Body of pancreas (tissue), 4 donors: Measurements from ENCODE around the gene ANKRD23. TPM values are rescaled to one million over a fixed set of nuclear protein-coding genes. Genes with fewer than 3 reads are reported as not detected.
A peak's percentile ranks its signal among the peaks of the same experiment; 100 is the strongest.

Experiments
- ATAC-seq: fragments of 150-250 bp; one replicate; pipeline ENCODE4 v1.9.1; 2016
- DNase-seq, 4 donors: peaks; one replicate each; pipeline ENCODE4 v3.0.0-alpha.2; 2019
- H3K27ac ChIP-seq, 4 donors: fragments of 200-600 bp; sonication (generic); 1 replicate in 3 of 4; 2 replicates in 1 of 4; pipeline versions ENCODE4 v1.5.1 to v1.6.1; 2016 to 2019; ENCODE audit warnings: mild to moderate bottlenecking in 1 of 4, mixed read lengths in 1 of 4, moderate library complexity in 1 of 4
- H3K27me3 ChIP-seq, 2 donors: fragments of 200-600 bp; sonication (generic); one replicate each; pipeline ENCODE4 v1.6.0; 2016; ENCODE audit warnings: mild to moderate bottlenecking in 1 of 2
- H3K36me3 ChIP-seq, 2 donors: fragments of 200-600 bp; sonication (generic); replicated peaks in 1 of 2; 2 replicates each; pipeline ENCODE4 v1.5.1; 2016; ENCODE audit warnings: low read depth in 2 of 2; ENCODE audit not compliant: insufficient read depth in 1 of 2
- H3K4me1 ChIP-seq: fragments of 200-600 bp; sonication (generic); one replicate; pipeline ENCODE4 v1.6.0; 2016
- H3K4me3 ChIP-seq, 2 donors: fragments of 200-600 bp; sonication (generic); 1 replicate in 1 of 2; 2 replicates in 1 of 2; pipeline ENCODE4 v1.5.1; 2016 to 2019
- H3K9me3 ChIP-seq, 3 donors: fragments of 200-600 bp; sonication (generic); 1 replicate in 2 of 3; 2 replicates in 1 of 3; pipeline ENCODE4 v1.5.1; 2016
- CTCF ChIP-seq, 7 experiments: fragments of 450-650 bp in 4 of 7; fragments of 200-600 bp in 3 of 7; sonication (generic) in 3 of 7; IDR thresholded peaks; one replicate each; pipeline ENCODE4 v1.5.1; 2016 to 2019; ENCODE audit warnings: antibody characterized with exemption in 7 of 7
- POLR2A ChIP-seq, 3 donors: fragments of 450-650 bp; IDR thresholded peaks; one replicate each; pipeline ENCODE4 v1.6.1; 2016; ENCODE audit warnings: antibody characterized with exemption in 3 of 3, mild to moderate bottlenecking in 2 of 3
- WGBS, 2 donors: methylation state at CpG; one replicate each; pipeline ENCODE4 v1.1.5; 2017; 5-methylcytosine and 5-hydroxymethylcytosine counted together
- intact Hi-C: fragments of 100-400 bp; cut with DNase I; formaldehyde crosslinking; loops from one replicate; pipeline ENCODE4 v1.15.1; 2023
- total RNA-seq, 2 donors: library from RNA; depleted of rRNA; stranded (reverse); fragments of >200 nt; gene quantifications; one replicate each; pipeline ENCODE4 v1.1.0, GENCODE V29; 2016

The ANKRD23 gene
- total RNA-seq, 2 donors from 2014 or later, result 4.2 to 12.9 TPM

- intact Hi-C loops, result no loop called here
- 89 to 91% methylated on average over 12 to 14 of the region's 14 CpGs for WGBS, 2 donors
- Histone ChIP-seq H3K4me1 (peaks cover 50% of the 10 kb centered on the region), H3K9me3 (no peaks in the 10 kb centered on the region), H3K36me3 (peaks cover 13 to 23% of the 10 kb centered on the region in 2 donors), H3K27me3 (no peaks in the 10 kb centered on the region), H3K4me3 (no peak overlapping the region), H3K27ac (no peak overlapping the region)
- TF ChIP-seq POLR2A (IDR thresholded peaks at IDR 0.05), result no peak
- no peak for TF ChIP-seq CTCF (IDR thresholded peaks at IDR 0.05)
- DNase-seq (no peak), ATAC-seq (no peak)
Observed at GRCh38 chr2:96825057-96825456, 18.8 kb downstream of the ANKRD23 start.

- H3K9me3 ChIP-seq, result no peaks in the 10 kb centered on the region
- TF ChIP-seq POLR2A (IDR thresholded peaks at IDR 0.05), result no peak
- TF ChIP-seq CTCF (IDR thresholded peaks at IDR 0.05), result no peak
- H3K4me3 ChIP-seq, result no peak overlapping the region
- DNase-seq (no peak), ATAC-seq (no peak)
- H3K36me3 ChIP-seq, result peaks cover 9 to 23% of the 10 kb centered on the region in 2 donors
- 38 to 49% methylated on average over 6 of the region's 6 CpGs for WGBS, 2 donors
- H3K27me3 ChIP-seq, result no peaks in the 10 kb centered on the region
- H3K27ac ChIP-seq, result no peak overlapping the region
- peaks cover 57% of the 10 kb centered on the region for H3K4me1 ChIP-seq
- intact Hi-C loops, result no loop called here
Observed at GRCh38 chr2:96824079-96824870, 19.5 kb downstream of the ANKRD23 start.

- TF ChIP-seq CTCF (IDR thresholded peaks at IDR 0.05) (no peak), POLR2A (IDR thresholded peaks at IDR 0.05) (no peak)
- WGBS, 2 donors, result 74 to 89% methylated on average over 9 to 11 of the region's 11 CpGs
- no peak overlapping the region for H3K4me3 ChIP-seq
- no peak for DNase-seq
- H3K4me1 ChIP-seq, result peaks cover 68% of the 10 kb centered on the region
- no peaks in the 10 kb centered on the region for H3K27me3 ChIP-seq
- peak overlapping the region in 1 of 4 donors; percentile 9 for H3K27ac ChIP-seq
- ATAC-seq, result no peak
- H3K9me3 ChIP-seq, result no peaks in the 10 kb centered on the region
- intact Hi-C loops, result no loop called here
- H3K36me3 ChIP-seq, result peaks cover 8 to 16% of the 10 kb centered on the region in 2 donors
Observed at GRCh38 chr2:96823198-96823597, 20.6 kb downstream of the ANKRD23 start.

- H3K36me3 ChIP-seq, result peaks cover 4 to 12% of the 10 kb centered on the region in 2 donors
- peaks cover 72% of the 10 kb centered on the region for H3K4me1 ChIP-seq
- ATAC-seq, result no peak
- no peak overlapping the region for H3K4me3 ChIP-seq
- H3K9me3 ChIP-seq, result no peaks in the 10 kb centered on the region
- intact Hi-C loops, result no loop called here
- no peaks in the 10 kb centered on the region for H3K27me3 ChIP-seq
- TF ChIP-seq CTCF (IDR thresholded peaks at IDR 0.05), result no peak
- TF ChIP-seq POLR2A (IDR thresholded peaks at IDR 0.05), result no peak
- H3K27ac ChIP-seq, result peak overlapping the region in 1 of 4 donors; percentile 10
- WGBS, 2 donors, result 70 to 100% methylated on average over 1 to 4 of the region's 4 CpGs
- no peak for DNase-seq
Observed at GRCh38 chr2:96822786-96823185, 21.0 kb downstream of the ANKRD23 start.
